GM12878 (cell line): ENCODE results near the gene ITSN1. TPM values are rescaled to one million over a fixed set of nuclear protein-coding genes. Genes with fewer than 3 reads are reported as not detected.

ENCODE experiments used
- ATF7 ChIP-seq: fragments of 450-650 bp; IDR thresholded peaks from 2 replicates; pipeline ENCODE4 v1.6.1; 2016; ENCODE audit warnings: low read depth, mild to moderate bottlenecking
- BHLHE40 ChIP-seq, 2 experiments: fragments of 450-650 bp in 1 of 2; IDR thresholded peaks; 2 replicates each; pipeline ENCODE4 v1.6.1; 2011 to 2017; ENCODE audit warnings: low read depth in 2 of 2, borderline replicate concordance in 1 of 2, improper control_type of control experiment in 1 of 2, low read length in 1 of 2, mild to moderate bottlenecking in 1 of 2
- BMI1 ChIP-seq: fragments of 450-650 bp; IDR thresholded peaks from 2 replicates; pipeline ENCODE4 v1.6.1; 2016; ENCODE audit warnings: mild to moderate bottlenecking, moderate library complexity, borderline replicate concordance
- CBFB ChIP-seq: IDR thresholded peaks from 2 replicates; pipeline ENCODE4 v1.6.1; 2016; ENCODE audit warnings: antibody characterized with exemption, low read depth
- CEBPB ChIP-seq, 2 experiments: fragments of 150-350 bp in 1 of 2; IDR thresholded peaks; 2 replicates each; pipeline ENCODE4 v1.6.1; 2012 to 2014; ENCODE audit warnings: low read depth in 2 of 2, low read length in 2 of 2, borderline replicate concordance in 1 of 2, inconsistent platforms in 1 of 2
- CREB1 ChIP-seq: IDR thresholded peaks from 2 replicates; pipeline ENCODE4 v1.6.1; 2012; ENCODE audit warnings: low read depth, mild to moderate bottlenecking, inconsistent platforms
- FOXK2 ChIP-seq: fragments of 450-650 bp; IDR thresholded peaks from 2 replicates; pipeline ENCODE4 v1.6.1; 2017; ENCODE audit warnings: mild to moderate bottlenecking, moderate library complexity
- FOXM1 ChIP-seq: IDR thresholded peaks from 2 replicates; pipeline ENCODE4 v1.6.1; 2012; ENCODE audit warnings: low read depth, mild to moderate bottlenecking, inconsistent platforms, low read length, moderate library complexity
- GATAD2B ChIP-seq: fragments of 450-650 bp; conservative IDR thresholded peaks from 2 replicates; pipeline ENCODE4 v1.6.1; 2017; ENCODE audit warnings: low read depth, mild to moderate bottlenecking, moderate library complexity
- MTA3 ChIP-seq: IDR thresholded peaks from 2 replicates; pipeline ENCODE4 v1.6.1; 2012; ENCODE audit warnings: low read length, inconsistent platforms, borderline replicate concordance
- NKRF ChIP-seq: fragments of 450-650 bp; conservative IDR thresholded peaks from 2 replicates; pipeline ENCODE4 v1.6.1; 2017; ENCODE audit warnings: mild to moderate bottlenecking, moderate library complexity
- PAX5 ChIP-seq: IDR thresholded peaks from 2 replicates; pipeline ENCODE4 v1.6.1; 2011; ENCODE audit warnings: low read depth, low read length, borderline replicate concordance
- PML ChIP-seq: IDR thresholded peaks from 2 replicates; pipeline ENCODE4 v1.6.1; 2012; ENCODE audit warnings: low read length, inconsistent platforms
- RB1 ChIP-seq: fragments of 450-650 bp; formaldehyde crosslinking; IDR thresholded peaks from 2 replicates; pipeline ENCODE4 v1.6.1; 2017; ENCODE audit warnings: mild to moderate bottlenecking, borderline replicate concordance
- RELA ChIP-seq: fragments of 450-650 bp; IDR thresholded peaks from 2 replicates; pipeline ENCODE4 v1.8.0; 2014; ENCODE audit warnings: borderline replicate concordance; ENCODE audit not compliant: partially characterized antibody
- RFX5 ChIP-seq: IDR thresholded peaks from 2 replicates; pipeline ENCODE4 v1.6.1; 2011; ENCODE audit warnings: low read depth, low read length, improper control_type of control experiment
- RUNX3 ChIP-seq: IDR thresholded peaks from 2 replicates; pipeline ENCODE4 v1.6.1; 2012; ENCODE audit warnings: low read length, inconsistent platforms
- SP1 ChIP-seq: IDR thresholded peaks from one replicate; pipeline ENCODE4 v1.6.1; 2011; ENCODE audit warnings: low read depth, low read length
- YY1 ChIP-seq: IDR thresholded peaks from 2 replicates; pipeline ENCODE4 v1.6.1; 2011; ENCODE audit warnings: low read depth, mild to moderate bottlenecking, low read length
- ZBED1 ChIP-seq: IDR thresholded peaks from 2 replicates; pipeline ENCODE4 v1.6.1; 2016; ENCODE audit warnings: borderline replicate concordance
- ZNF274 ChIP-seq: IDR thresholded peaks from one replicate; pipeline ENCODE4 v1.8.0; 2011; ENCODE audit not compliant: insufficient read length, insufficient read depth
- ZNF622 ChIP-seq: fragments of 450-650 bp; IDR thresholded peaks from 2 replicates; pipeline ENCODE4 v1.6.1; 2017; ENCODE audit warnings: mild to moderate bottlenecking, inconsistent platforms
- polyA plus RNA-seq, 11 experiments: library from polyadenylated mRNA; depleted of rRNA in 4 of 11; unstranded in 6 of 11; stranded (reverse) in 5 of 11; fragments of >200 nt; fragmentation: Nextera tagmentation in 4 of 11; fragmentation: Illumina TruSeq in 1 of 11; extraction: Ambion mirVana in 4 of 11; extraction: Trizol in 1 of 11; gene quantifications; 1 replicate in 1 of 11; 2 replicates in 10 of 11; pipeline versions ENCODE4 v1.2.1 to v1.2.3, GENCODE V29; 2011 to 2016; ENCODE audit warnings: inconsistent platforms in 2 of 11, missing spikeins in 2 of 11, low read depth in 1 of 11
- total RNA-seq, 4 experiments: library from RNA; depleted of rRNA in 3 of 4; stranded (reverse); fragments of >200 nt in 3 of 4; fragmentation: Illumina TruSeq in 1 of 4; extraction: Trizol in 1 of 4; gene quantifications; 2 replicates each; pipeline versions ENCODE4 v1.2.1 to v1.2.3, GENCODE V29; 2013 to 2021
- TF ChIP-seq, protein P1 (sequence below): fragments of 450-650 bp; IDR thresholded peaks from 2 replicates; pipeline ENCODE4 v1.6.1; 2017; ENCODE audit warnings: mild to moderate bottlenecking, moderate library complexity

ITSN1 gene
- total and polyA plus RNA-seq, 10 of the 15 experiments (the other 5 are each of a cell fraction or from before 2014, with no cell fraction given) = 0.89 to 10.6 (median 4.8) TPM

GRCh38 chr21:33641352-33642026 lies 812 bp upstream of the ITSN1 start, which contains the start of gene CRYZL1 (continued):
- TF ChIP-seq NKRF = peak; percentile 64; the same call in 1 of the 2 replicates
- TF ChIP-seq RB1 = no peak
- no peak for TF ChIP-seq ZNF274
- TF ChIP-seq RFX5 = peak; percentile 51; the same call in 1 of the 2 replicates
- peak; percentile 40; the same call in 1 of the 2 replicates for TF ChIP-seq CBFB
- TF ChIP-seq, protein P1, sequence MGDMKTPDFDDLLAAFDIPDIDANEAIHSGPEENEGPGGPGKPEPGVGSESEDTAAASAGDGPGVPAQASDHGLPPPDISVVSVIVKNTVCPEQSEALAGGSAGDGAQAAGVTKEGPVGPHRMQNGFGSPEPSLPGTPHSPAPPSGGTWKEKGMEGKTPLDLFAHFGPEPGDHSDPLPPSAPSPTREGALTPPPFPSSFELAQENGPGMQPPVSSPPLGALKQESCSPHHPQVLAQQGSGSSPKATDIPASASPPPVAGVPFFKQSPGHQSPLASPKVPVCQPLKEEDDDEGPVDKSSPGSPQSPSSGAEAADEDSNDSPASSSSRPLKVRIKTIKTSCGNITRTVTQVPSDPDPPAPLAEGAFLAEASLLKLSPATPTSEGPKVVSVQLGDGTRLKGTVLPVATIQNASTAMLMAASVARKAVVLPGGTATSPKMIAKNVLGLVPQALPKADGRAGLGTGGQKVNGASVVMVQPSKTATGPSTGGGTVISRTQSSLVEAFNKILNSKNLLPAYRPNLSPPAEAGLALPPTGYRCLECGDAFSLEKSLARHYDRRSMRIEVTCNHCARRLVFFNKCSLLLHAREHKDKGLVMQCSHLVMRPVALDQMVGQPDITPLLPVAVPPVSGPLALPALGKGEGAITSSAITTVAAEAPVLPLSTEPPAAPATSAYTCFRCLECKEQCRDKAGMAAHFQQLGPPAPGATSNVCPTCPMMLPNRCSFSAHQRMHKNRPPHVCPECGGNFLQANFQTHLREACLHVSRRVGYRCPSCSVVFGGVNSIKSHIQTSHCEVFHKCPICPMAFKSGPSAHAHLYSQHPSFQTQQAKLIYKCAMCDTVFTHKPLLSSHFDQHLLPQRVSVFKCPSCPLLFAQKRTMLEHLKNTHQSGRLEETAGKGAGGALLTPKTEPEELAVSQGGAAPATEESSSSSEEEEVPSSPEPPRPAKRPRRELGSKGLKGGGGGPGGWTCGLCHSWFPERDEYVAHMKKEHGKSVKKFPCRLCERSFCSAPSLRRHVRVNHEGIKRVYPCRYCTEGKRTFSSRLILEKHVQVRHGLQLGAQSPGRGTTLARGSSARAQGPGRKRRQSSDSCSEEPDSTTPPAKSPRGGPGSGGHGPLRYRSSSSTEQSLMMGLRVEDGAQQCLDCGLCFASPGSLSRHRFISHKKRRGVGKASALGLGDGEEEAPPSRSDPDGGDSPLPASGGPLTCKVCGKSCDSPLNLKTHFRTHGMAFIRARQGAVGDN = peak; percentile 44; the same call in 1 of the 2 replicates
- peak in 1 of 2 experiments; percentile 39; a peak in 1 of 4 replicates for TF ChIP-seq BHLHE40 (IDR thresholded peaks at IDR 0.05; ENCODE audit: borderline replicate concordance in 1 of 2, low read depth in 2 of 2, low read length in 1 of 2)
- TF ChIP-seq PML = no peak
- TF ChIP-seq ZNF622 = no peak
- TF ChIP-seq RELA = peak; percentile 68
- TF ChIP-seq RUNX3 = 0 out of 2 replicates have a peak, but pooled peaks have one; percentile 7
- no peak for TF ChIP-seq CEBPB (IDR thresholded peaks at IDR 0.05; ENCODE audit: borderline replicate concordance in 1 of 2, low read depth in 2 of 2, low read length in 2 of 2)
- TF ChIP-seq GATAD2B = peak; percentile 63; the same call in 1 of the 2 replicates
- TF ChIP-seq BMI1 = peak; percentile 97
- peak; percentile 95 for TF ChIP-seq SP1
- no peak for TF ChIP-seq FOXM1
- TF ChIP-seq MTA3 = no peak
- TF ChIP-seq CREB1 = peak; percentile 90
- 0 out of 2 replicates have a peak, but pooled peaks have one; percentile 18 for TF ChIP-seq PAX5
- TF ChIP-seq YY1 = peak; percentile 84
- no peak for TF ChIP-seq ZBED1
- no peak for TF ChIP-seq FOXK2
- peak; percentile 54 for TF ChIP-seq ATF7
